Subcutaneous adipose tissue (tissue), 4 donors: ENCODE results near the gene SLC8A2. TPM values are rescaled to one million over a fixed set of nuclear protein-coding genes. Genes with fewer than 3 reads are reported as not detected.

Experiments used
- total RNA-seq, 4 donors: library from RNA; depleted of rRNA; stranded (reverse); fragments of >200 nt; gene quantifications; one replicate each; pipeline ENCODE4 v1.1.0, GENCODE V29; 2016
- TF ChIP-seq, protein P1 (sequence below): fragments of 450-650 bp; IDR thresholded peaks from one replicate; pipeline ENCODE4 v1.5.1; 2016; ENCODE audit warnings: low read depth, mild to moderate bottlenecking, control low read depth, antibody characterized with exemption, moderate library complexity

The SLC8A2 gene
- total RNA-seq, 4 donors from 2014 or later: 0.17 to 4.3 (median 0.22) TPM; not detected in 1

DNA sequence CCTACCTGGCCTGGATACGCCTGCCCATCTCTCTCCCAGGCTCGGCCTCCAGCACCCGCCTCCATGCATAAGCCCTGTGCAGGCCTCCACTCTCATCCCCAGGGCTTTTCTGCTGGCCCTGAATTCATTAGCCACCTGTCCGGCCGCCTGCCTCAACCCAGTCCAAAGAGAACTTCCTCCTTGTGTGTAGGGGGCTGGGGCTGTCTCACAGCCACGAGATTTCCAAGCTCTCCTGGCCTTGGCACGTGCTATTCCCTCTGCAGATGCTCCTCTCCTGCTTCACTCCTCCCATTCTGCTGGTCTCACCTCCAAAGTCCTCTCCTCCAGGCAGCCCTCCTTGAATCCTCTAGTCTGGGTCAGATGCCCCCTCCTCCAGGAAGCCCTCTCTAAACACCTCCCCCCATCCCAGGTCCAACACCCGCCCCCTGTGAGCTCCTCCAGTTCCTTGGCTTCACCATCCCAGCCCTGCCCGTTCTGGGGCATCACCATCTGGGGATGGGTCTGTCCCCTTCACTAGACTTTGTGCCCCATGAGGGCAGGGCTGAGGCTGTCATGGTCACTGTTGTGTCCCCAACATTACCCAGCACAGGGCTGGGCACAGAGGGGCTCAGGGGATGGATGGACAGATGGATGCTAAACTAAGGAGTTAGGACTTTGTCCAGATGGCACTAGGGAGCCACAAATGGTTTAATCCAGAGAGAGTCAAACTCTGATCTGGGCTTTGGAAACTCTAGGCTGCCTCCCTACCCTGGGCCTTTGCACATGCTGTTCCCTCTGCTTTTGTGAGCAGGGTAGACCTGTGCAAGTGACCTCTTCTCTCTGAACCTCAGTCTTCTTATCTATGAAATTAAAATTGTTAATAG, 67.1 kb downstream of the SLC8A2 start:
- TF ChIP-seq, protein P1, sequence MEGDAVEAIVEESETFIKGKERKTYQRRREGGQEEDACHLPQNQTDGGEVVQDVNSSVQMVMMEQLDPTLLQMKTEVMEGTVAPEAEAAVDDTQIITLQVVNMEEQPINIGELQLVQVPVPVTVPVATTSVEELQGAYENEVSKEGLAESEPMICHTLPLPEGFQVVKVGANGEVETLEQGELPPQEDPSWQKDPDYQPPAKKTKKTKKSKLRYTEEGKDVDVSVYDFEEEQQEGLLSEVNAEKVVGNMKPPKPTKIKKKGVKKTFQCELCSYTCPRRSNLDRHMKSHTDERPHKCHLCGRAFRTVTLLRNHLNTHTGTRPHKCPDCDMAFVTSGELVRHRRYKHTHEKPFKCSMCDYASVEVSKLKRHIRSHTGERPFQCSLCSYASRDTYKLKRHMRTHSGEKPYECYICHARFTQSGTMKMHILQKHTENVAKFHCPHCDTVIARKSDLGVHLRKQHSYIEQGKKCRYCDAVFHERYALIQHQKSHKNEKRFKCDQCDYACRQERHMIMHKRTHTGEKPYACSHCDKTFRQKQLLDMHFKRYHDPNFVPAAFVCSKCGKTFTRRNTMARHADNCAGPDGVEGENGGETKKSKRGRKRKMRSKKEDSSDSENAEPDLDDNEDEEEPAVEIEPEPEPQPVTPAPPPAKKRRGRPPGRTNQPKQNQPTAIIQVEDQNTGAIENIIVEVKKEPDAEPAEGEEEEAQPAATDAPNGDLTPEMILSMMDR: no peak

DNA sequence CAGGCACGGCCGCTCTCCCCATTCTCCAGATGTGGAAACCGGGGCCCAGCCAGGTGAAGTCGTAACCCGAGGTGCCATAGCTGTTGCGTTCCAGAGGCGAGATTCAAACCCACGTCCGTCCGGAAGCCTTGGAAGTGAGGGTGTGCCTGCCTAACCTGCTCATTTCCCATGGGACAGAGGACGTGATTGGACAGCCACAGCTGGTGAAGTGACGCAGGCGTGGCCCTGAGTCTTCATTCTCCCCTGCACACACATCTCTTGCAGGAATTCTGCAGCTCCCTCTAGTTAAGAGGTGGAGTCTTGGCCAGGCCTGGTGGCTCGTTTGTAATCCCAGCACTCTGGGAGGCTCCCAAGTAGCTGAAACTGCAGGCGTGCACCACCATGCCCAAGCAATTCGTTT, 69.2 kb downstream of the SLC8A2 start:
- TF ChIP-seq, protein P1: no peak

DNA sequence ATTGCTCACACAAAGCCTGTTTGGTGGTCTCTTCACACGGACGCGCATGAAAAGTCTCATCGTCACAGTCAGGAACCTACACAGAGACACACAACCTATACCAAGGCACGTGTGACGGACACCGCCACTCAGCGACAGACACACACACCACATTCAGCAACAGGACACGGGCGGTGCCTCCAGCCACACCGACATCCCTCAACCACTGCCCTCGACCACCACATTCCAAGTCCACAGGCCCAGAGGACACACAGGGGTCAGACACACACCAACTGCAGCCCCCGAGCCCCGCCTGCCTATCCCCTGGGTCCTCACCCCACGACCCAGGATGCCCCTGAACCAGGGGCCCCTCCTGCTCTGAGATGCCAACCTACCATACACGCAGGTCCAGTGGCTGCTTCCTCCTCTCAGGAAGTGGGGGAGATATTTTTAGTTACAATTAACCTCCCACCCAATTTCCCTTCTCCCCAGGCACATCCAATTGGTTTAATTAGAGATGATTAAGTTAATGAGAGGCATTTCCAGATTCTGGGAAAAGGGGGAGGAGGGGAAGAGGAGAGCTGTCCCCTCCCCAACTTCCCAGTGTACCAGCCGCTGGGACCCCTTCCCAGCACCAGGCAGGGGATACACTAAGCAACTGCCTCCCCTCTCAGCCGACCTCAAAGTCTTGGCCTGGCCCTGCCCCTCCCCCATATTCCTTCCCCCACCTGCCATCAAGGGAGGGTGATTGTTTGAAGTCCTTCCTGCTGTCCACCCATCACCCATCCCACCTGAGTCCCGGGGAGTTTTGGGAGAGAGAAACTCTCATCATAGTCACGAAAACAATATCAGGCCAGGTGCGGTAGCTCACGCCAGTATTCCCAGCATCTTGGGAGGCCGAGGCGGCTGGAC, 72.7 kb downstream of the SLC8A2 start:
- TF ChIP-seq, protein P1: no peak

DNA sequence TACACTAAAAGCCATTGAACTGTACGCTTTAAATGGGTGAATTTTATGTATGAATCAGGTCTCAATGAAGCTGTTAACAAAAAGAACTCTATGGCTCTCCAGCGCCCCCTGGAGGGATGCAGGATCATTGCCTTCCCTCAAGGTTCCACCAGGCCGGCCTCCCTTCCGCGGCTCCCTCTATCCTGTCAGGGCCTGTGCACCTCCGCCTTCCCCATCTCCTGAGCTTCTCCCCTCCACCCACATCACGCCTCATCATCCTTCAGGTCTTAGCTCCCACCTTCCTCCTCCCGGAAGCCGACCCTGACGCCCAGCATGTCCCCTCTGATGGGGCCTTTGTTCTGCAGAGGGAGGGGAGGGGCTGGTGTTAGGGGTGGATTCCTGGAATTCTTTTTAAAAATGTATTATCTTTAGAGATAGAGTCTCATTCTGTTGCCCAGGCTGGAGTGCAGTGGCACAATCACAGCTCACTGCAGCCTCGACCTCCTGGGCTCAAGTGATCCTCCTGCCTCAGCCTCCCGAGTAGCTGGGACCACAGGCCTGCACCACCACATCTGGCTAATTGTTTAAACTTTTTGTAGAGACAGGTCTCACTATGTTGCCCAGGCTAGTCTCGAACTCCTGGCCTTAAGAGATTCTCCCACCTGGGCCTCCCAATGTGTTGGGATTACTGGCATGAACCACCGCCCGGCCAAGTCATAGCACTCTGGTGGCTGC, 80.0 kb downstream of the SLC8A2 start:
- TF ChIP-seq, protein P1: no peak

DNA sequence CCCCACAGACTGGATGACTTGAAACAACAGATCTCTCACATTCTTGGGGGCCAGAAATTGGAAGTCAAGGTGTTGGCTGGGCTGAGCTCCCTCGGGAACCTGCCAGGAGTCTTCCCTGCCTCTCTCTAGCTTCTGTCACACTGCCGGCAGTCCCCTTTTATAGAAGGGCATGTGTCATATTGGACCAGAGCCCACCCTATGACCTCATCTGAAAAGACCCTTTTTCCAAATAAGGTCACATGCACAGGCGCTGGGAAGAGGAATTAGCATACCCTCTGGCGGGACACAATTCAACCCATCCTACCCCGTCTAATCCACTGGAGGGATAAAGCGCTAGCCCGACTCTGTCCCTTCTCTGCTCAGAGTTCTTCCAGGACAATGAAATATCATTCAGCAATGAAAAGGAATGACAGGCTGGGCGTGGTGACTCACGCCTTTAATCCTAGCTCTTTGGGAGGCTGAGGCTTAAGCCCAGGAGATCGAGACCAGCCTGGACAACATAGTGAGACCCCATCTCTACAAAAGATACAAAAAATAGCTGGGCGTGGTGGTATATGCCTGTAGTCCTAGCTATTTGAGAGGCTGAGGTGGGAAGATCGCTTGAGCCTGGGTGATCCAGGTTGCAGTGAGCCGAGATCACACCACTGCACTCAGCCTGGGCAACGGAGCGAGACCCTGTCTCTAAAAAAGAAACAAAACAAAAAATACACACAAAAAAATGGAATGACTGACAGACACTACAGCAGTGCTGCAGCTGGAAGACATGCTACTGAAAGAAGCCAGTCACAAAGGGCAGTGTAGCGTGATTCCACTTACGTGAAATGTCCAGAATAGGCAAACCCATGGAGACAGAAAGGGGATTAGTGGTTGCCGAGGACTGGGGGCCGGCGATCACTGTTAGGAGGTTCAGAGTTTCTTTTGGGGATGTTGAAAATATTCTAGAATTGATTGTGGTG, 80.9 kb downstream of the SLC8A2 start:
- TF ChIP-seq, protein P1: no peak

DNA sequence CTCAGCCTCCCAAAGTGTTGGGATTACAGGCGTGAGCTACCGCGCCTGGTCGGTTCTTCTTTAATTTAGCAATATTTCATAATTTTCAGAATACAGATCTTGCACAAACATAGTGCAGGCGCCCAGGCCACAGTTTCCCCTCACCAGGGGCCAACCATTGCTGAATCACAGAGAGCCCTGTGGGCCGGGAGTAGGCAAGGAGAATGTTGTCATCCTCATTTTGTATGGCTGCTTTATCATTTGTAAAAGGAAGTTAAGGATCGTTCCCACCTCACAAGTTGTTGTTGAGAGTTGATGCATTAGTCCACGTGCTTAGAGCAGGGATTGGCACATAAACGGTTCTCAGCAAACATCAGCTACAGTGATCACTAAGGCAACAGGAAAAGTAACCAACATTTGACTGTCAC, 82.5 kb downstream of the SLC8A2 start:
- TF ChIP-seq, protein P1: no peak
